ENCODE data around the gene DSCAM. TPM values are rescaled to one million over a fixed set of nuclear protein-coding genes. Genes with fewer than 3 reads are reported as not detected.
"Not testable (repeated sequence)": the region's sequence is repeated elsewhere in the genome, so short reads cannot be mapped to it uniquely, and the experiment has no call there.

DSCAM gene
- total and polyA plus RNA-seq, 4 donors, result 8.2 to 27.7 (median 15.2) TPM

- H3K27me3 ChIP-seq (ENCODE audit: control insufficient read depth, insufficient read depth, low read length), result no peaks in the 10 kb centered on the region
- 21% methylated on average over 2 of the region's 5 CpGs for WGBS (ENCODE audit: insufficient coverage)
- DNase-seq (ENCODE audit: low read depth in 4 of 6, low spot score in 6 of 6), result no peak
- peaks cover 5% of the 10 kb centered on the region for H3K4me1 ChIP-seq (ENCODE audit: control insufficient read depth, insufficient read depth, low read length)
- no peaks in the 10 kb centered on the region for H3K9me3 ChIP-seq (ENCODE audit: control insufficient read depth, insufficient read depth, low read length)
- no peak overlapping the region for H3K27ac ChIP-seq (ENCODE audit: low read depth, low read length)
- H3K4me3 ChIP-seq (ENCODE audit: low read depth, low read length), result no peak overlapping the region
- peaks cover 2% of the 10 kb centered on the region for H3K36me3 ChIP-seq (ENCODE audit: control insufficient read depth, insufficient read depth, low read length)
These were observed 511.3 kb downstream of the DSCAM start for GRCh38 chr21:40335704-40336103.

- peaks cover 2% of the 10 kb centered on the region for H3K36me3 ChIP-seq (ENCODE audit: control insufficient read depth, insufficient read depth, low read length)
- H3K4me1 ChIP-seq (ENCODE audit: control insufficient read depth, insufficient read depth, low read length), result peaks cover 5% of the 10 kb centered on the region
- no peak for DNase-seq (ENCODE audit: low read depth in 4 of 6, low spot score in 6 of 6)
- H3K27ac ChIP-seq (ENCODE audit: low read depth, low read length), result no peak overlapping the region
- 92% methylated on average over 6 of the region's 6 CpGs for WGBS (ENCODE audit: insufficient coverage)
- H3K27me3 ChIP-seq (ENCODE audit: control insufficient read depth, insufficient read depth, low read length), result no peaks in the 10 kb centered on the region
- no peak overlapping the region for H3K4me3 ChIP-seq (ENCODE audit: low read depth, low read length)
- no peaks in the 10 kb centered on the region for H3K9me3 ChIP-seq (ENCODE audit: control insufficient read depth, insufficient read depth, low read length)
These were observed 512.8 kb downstream of the DSCAM start for GRCh38 chr21:40334159-40334558.

DNA sequence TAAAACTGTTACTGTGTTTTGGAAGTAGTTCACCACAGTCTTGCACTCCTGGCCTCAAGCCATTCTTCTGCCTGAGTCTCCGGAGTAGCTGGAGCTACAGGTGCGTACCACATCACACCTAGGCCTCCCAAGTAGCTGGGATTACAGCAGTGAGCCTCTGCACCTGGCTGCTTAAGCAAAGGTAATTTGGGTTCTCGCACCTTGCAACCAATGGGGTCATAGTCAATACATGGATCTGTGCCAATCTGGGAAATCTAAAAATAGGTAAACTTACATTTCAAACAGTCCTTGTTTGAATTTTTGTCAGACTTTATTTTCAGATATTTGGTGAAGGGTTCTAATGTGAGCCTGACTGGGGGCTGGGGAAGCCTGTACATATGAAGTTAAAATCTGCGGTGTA is 513.2 kb downstream of the DSCAM start:
- DNase-seq (ENCODE audit: low read depth in 4 of 6, low spot score in 6 of 6), result no peak
- WGBS (ENCODE audit: insufficient coverage), result 93% methylated on average over 4 of the region's 4 CpGs
- Histone ChIP-seq H3K4me3 (ENCODE audit: low read depth, low read length) (no peak overlapping the region), H3K27ac (ENCODE audit: low read depth, low read length) (no peak overlapping the region), H3K4me1 (ENCODE audit: control insufficient read depth, insufficient read depth, low read length) (peaks cover 5% of the 10 kb centered on the region), H3K9me3 (ENCODE audit: control insufficient read depth, insufficient read depth, low read length) (no peaks in the 10 kb centered on the region), H3K36me3 (ENCODE audit: control insufficient read depth, insufficient read depth, low read length) (no peaks in the 10 kb centered on the region), H3K27me3 (ENCODE audit: control insufficient read depth, insufficient read depth, low read length) (no peaks in the 10 kb centered on the region)

DNA sequence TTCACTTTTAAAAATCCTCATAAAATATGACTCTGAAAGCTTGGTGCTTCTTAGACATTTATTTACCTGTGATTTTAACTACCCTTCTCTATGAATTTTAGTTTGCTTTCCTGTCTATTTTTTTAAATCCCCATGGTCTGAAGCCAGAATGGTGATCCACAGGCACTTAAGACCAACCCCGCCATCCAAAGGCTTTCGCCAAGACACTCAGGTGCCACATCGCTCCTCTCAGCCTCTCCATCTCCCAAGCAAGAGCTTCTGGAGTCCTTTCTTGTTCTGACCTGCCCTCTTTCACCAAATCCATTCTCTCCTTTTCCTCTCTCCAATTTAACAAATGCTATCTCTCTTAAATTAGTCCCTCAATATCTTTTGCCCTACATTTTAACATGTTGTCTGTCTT is 515.2 kb downstream of the DSCAM start:
- no peaks in the 10 kb centered on the region for H3K9me3 ChIP-seq (ENCODE audit: control insufficient read depth, insufficient read depth, low read length)
- WGBS (ENCODE audit: insufficient coverage), result 90% methylated on average over 3 of the region's 3 CpGs
- peak in 1 of 6 donors; percentile 19 for DNase-seq (ENCODE audit: low read depth in 4 of 6, low spot score in 6 of 6)
- no peak overlapping the region for H3K4me3 ChIP-seq (ENCODE audit: low read depth, low read length)
- H3K27ac ChIP-seq (ENCODE audit: low read depth, low read length), result no peak overlapping the region
- peaks cover 5% of the 10 kb centered on the region for H3K4me1 ChIP-seq (ENCODE audit: control insufficient read depth, insufficient read depth, low read length)
- no peaks in the 10 kb centered on the region for H3K27me3 ChIP-seq (ENCODE audit: control insufficient read depth, insufficient read depth, low read length)
- H3K36me3 ChIP-seq (ENCODE audit: control insufficient read depth, insufficient read depth, low read length), result no peaks in the 10 kb centered on the region

- no peak overlapping the region for H3K27ac ChIP-seq (ENCODE audit: low read depth, low read length)
- peak in 4 of 6 donors; percentile 22 to 90 (median 56) for DNase-seq (ENCODE audit: low read depth in 4 of 6, low spot score in 6 of 6)
- peaks cover 5% of the 10 kb centered on the region for H3K4me1 ChIP-seq (ENCODE audit: control insufficient read depth, insufficient read depth, low read length)
- 10% methylated on average over 8 of the region's 9 CpGs for WGBS (ENCODE audit: insufficient coverage)
- H3K36me3 ChIP-seq (ENCODE audit: control insufficient read depth, insufficient read depth, low read length), result no peaks in the 10 kb centered on the region
- H3K27me3 ChIP-seq (ENCODE audit: control insufficient read depth, insufficient read depth, low read length), result no peaks in the 10 kb centered on the region
- H3K4me3 ChIP-seq (ENCODE audit: low read depth, low read length), result no peak overlapping the region
- H3K9me3 ChIP-seq (ENCODE audit: control insufficient read depth, insufficient read depth, low read length), result no peaks in the 10 kb centered on the region
These were observed 515.8 kb downstream of the DSCAM start for GRCh38 chr21:40331172-40331571.

GRCh38 chr21:40324389-40324788 is 522.6 kb downstream of the DSCAM start:
- Histone ChIP-seq H3K9me3 (ENCODE audit: control insufficient read depth, insufficient read depth, low read length) (no peaks in the 10 kb centered on the region), H3K4me3 (ENCODE audit: low read depth, low read length) (no peak overlapping the region), H3K36me3 (ENCODE audit: control insufficient read depth, insufficient read depth, low read length) (no peaks in the 10 kb centered on the region), H3K4me1 (ENCODE audit: control insufficient read depth, insufficient read depth, low read length) (no peaks in the 10 kb centered on the region), H3K27ac (ENCODE audit: low read depth, low read length) (no peak overlapping the region), H3K27me3 (ENCODE audit: control insufficient read depth, insufficient read depth, low read length) (no peaks in the 10 kb centered on the region)
- no CpG with 5 or more reads among the region's 1 CpG for WGBS (ENCODE audit: insufficient coverage)
- DNase-seq (ENCODE audit: low read depth in 4 of 6, low spot score in 6 of 6), result no peak

DNA sequence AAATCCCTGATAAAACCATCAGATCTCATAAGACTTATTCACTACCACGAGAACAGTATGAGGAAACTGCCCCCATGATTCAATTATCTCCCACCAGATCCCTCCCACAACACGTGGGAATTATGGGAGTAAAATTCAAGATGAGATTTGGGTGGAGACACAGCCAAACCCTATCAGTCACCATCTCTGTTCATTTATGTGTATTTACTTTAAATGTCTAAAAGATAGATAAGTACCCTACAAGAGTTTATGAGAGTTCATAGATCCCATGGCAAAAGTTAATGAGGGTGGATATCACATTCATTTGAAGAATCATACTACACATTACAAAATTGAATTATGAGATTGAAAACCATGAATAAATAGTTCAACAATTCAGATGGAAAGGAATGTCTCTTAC is 526.2 kb downstream of the DSCAM start:
- not testable (repeated sequence) for H3K4me1 ChIP-seq (ENCODE audit: control insufficient read depth, insufficient read depth, low read length); DNase-seq (ENCODE audit: low read depth in 4 of 6, low spot score in 6 of 6); H3K36me3 ChIP-seq (ENCODE audit: control insufficient read depth, insufficient read depth, low read length); H3K9me3 ChIP-seq (ENCODE audit: control insufficient read depth, insufficient read depth, low read length); H3K4me3 ChIP-seq (ENCODE audit: low read depth, low read length); H3K27me3 ChIP-seq (ENCODE audit: control insufficient read depth, insufficient read depth, low read length); H3K27ac ChIP-seq (ENCODE audit: low read depth, low read length)
- no CpG with 5 or more reads among the region's 2 CpGs for WGBS (ENCODE audit: insufficient coverage)

DNA sequence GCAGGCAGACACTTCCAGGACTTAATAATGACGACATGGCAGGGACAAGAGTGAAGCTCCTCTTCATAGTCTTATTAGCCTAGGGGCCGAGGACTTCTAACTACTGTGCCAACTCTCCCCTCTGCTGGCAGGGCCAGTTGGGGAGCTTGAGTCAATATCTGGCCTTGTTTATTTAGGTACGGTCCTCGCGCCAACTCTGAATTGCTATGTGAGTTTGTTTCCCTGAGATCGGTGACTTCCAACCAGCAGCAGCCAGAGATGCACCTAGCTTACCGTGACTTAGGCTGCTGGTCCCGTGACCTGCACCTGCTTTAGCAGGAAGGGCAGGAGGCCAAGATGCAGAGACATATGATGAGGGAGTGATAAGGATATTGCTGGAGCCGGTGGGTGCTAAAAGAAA is 528.6 kb downstream of the DSCAM start:
- DNase-seq (ENCODE audit: low read depth in 4 of 6, low spot score in 6 of 6), result no peak
- WGBS (ENCODE audit: insufficient coverage), result 95% methylated on average over 5 of the region's 9 CpGs
- Histone ChIP-seq H3K36me3 (ENCODE audit: control insufficient read depth, insufficient read depth, low read length) (no peaks in the 10 kb centered on the region), H3K4me1 (ENCODE audit: control insufficient read depth, insufficient read depth, low read length) (no peaks in the 10 kb centered on the region), H3K9me3 (ENCODE audit: control insufficient read depth, insufficient read depth, low read length) (no peaks in the 10 kb centered on the region), H3K27ac (ENCODE audit: low read depth, low read length) (no peak overlapping the region), H3K27me3 (ENCODE audit: control insufficient read depth, insufficient read depth, low read length) (no peaks in the 10 kb centered on the region), H3K4me3 (ENCODE audit: low read depth, low read length) (no peak overlapping the region)

GRCh38 chr21:40316104-40316503 is 530.9 kb downstream of the DSCAM start:
- no CpG with 5 or more reads among the region's 3 CpGs for WGBS (ENCODE audit: insufficient coverage)

DNA sequence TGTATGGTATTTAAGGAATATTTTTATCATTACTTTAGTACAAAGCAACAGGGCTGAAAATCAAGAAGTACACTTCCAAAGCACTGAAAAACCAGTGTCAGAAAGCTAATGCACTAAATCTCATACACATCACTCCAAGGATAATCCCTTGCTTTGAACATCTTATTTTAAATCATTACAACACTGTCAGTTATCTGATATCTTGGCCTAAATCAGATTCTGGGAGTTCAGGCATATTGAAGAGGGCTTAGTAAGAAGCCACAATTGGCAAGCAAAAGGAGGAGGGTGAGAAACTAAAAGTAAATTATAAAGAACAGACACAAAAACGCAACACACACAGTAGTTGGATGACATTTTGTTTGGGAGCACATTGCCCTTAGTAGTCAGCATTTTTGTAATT is 531.3 kb downstream of the DSCAM start:
- no peaks in the 10 kb centered on the region for H3K9me3 ChIP-seq (ENCODE audit: control insufficient read depth, insufficient read depth, low read length)
- no peak overlapping the region for H3K27ac ChIP-seq (ENCODE audit: low read depth, low read length)
- H3K4me1 ChIP-seq (ENCODE audit: control insufficient read depth, insufficient read depth, low read length), result no peaks in the 10 kb centered on the region
- DNase-seq (ENCODE audit: low read depth in 4 of 6, low spot score in 6 of 6), result no peak
- no peak overlapping the region for H3K4me3 ChIP-seq (ENCODE audit: low read depth, low read length)
- WGBS (ENCODE audit: insufficient coverage), result no CpG with 5 or more reads among the region's 1 CpG
- H3K36me3 ChIP-seq (ENCODE audit: control insufficient read depth, insufficient read depth, low read length), result no peaks in the 10 kb centered on the region
- H3K27me3 ChIP-seq (ENCODE audit: control insufficient read depth, insufficient read depth, low read length), result no peaks in the 10 kb centered on the region

More at GRCh38 chr21:40316104-40316503, 530.9 kb downstream of the DSCAM start:
- H3K4me3 ChIP-seq (ENCODE audit: low read depth, low read length), result no peak overlapping the region
- no peak for DNase-seq (ENCODE audit: low read depth in 4 of 6, low spot score in 6 of 6)
- no peak overlapping the region for H3K27ac ChIP-seq (ENCODE audit: low read depth, low read length)
- no peaks in the 10 kb centered on the region for H3K4me1 ChIP-seq (ENCODE audit: control insufficient read depth, insufficient read depth, low read length)
- no peaks in the 10 kb centered on the region for H3K36me3 ChIP-seq (ENCODE audit: control insufficient read depth, insufficient read depth, low read length)
- no peaks in the 10 kb centered on the region for H3K27me3 ChIP-seq (ENCODE audit: control insufficient read depth, insufficient read depth, low read length)
- no peaks in the 10 kb centered on the region for H3K9me3 ChIP-seq (ENCODE audit: control insufficient read depth, insufficient read depth, low read length)

Data from spinal cord (tissue), 10 donors.